GM23338 (cell line): Measurements from ENCODE around the gene TUBB. TPM values are rescaled to one million over a fixed set of nuclear protein-coding genes. Genes with fewer than 3 reads are reported as not detected.

Source experiments
- ATAC-seq: fragments of 200-7000 bp; cut with Tn5 transposase; 3 replicates; pipeline ENCODE4 v1.9.1; 2020
- DNase-seq: peaks from one replicate; pipeline ENCODE4 v3.0.0-alpha.2; 2015; ENCODE audit warnings: low spot score
- H2AFZ ChIP-seq: fragments of 200-600 bp; sonication (generic); 2 replicates; pipeline ENCODE4 v1.8.0; 2016; ENCODE audit warnings: antibody characterized with exemption, mild to moderate bottlenecking, moderate library complexity
- H3F3A ChIP-seq: fragments of 200-600 bp; sonication (generic); replicated peaks from 2 replicates; pipeline ENCODE4 v1.8.0; 2017; ENCODE audit warnings: antibody characterized with exemption, mixed run types, low read depth
- H3K27ac ChIP-seq: fragments of 200-600 bp; sonication (generic); 2 replicates; pipeline ENCODE4 v1.6.1; 2016; ENCODE audit warnings: low read depth
- H3K27me3 ChIP-seq: fragments of 200-600 bp; sonication (generic); 2 replicates; pipeline ENCODE4 v1.8.0; 2016; ENCODE audit warnings: mild to moderate bottlenecking, mixed run types, moderate library complexity; ENCODE audit not compliant: insufficient read depth
- H3K36me3 ChIP-seq: fragments of 200-600 bp; sonication (generic); 2 replicates; pipeline ENCODE4 v1.8.0; 2016; ENCODE audit warnings: mild to moderate bottlenecking; ENCODE audit not compliant: insufficient read depth
- H3K4me1 ChIP-seq: fragments of 200-600 bp; sonication (generic); 2 replicates; pipeline ENCODE4 v1.8.0; 2016; ENCODE audit warnings: mild to moderate bottlenecking, moderate library complexity; ENCODE audit not compliant: insufficient read depth
- H3K4me2 ChIP-seq: fragments of 200-600 bp; sonication (generic); 2 replicates; pipeline ENCODE4 v1.7.1; 2017; ENCODE audit warnings: mixed run types
- H3K4me3 ChIP-seq: fragments of 200-600 bp; sonication (generic); 2 replicates; pipeline ENCODE4 v1.6.1; 2016; ENCODE audit warnings: mixed run types
- H3K79me2 ChIP-seq: fragments of 200-600 bp; sonication (generic); replicated peaks from 2 replicates; pipeline ENCODE4 v1.8.0; 2017; ENCODE audit warnings: mild to moderate bottlenecking; ENCODE audit not compliant: insufficient read depth
- H3K9me2 ChIP-seq: fragments of 200-600 bp; sonication (generic); 2 replicates; pipeline ENCODE4 v1.8.0; 2017; ENCODE audit not compliant: insufficient read depth
- H4K20me1 ChIP-seq: fragments of 200-600 bp; sonication (generic); replicated peaks from 2 replicates; pipeline ENCODE4 v1.8.0; 2017; ENCODE audit warnings: mild to moderate bottlenecking; ENCODE audit not compliant: insufficient read depth
- H3K27ac Mint-ChIP-seq: 2 replicates; pipeline ENCODE4 v1.8.0; 2020; ENCODE audit warnings: inconsistent platforms, mild to moderate bottlenecking, moderate library complexity, mixed read lengths
- H3K27me3 Mint-ChIP-seq: 3 replicates; pipeline ENCODE4 v1.8.0; 2022; ENCODE audit warnings: low read depth, mild to moderate bottlenecking, moderate library complexity, mixed read lengths, inconsistent platforms; ENCODE audit not compliant: insufficient read depth, poor library complexity
- H3K36me3 Mint-ChIP-seq: 3 replicates; pipeline ENCODE4 v1.8.0; 2021; ENCODE audit warnings: low read depth, mild to moderate bottlenecking, inconsistent platforms, moderate library complexity, mixed read lengths
- H3K4me1 Mint-ChIP-seq: 3 replicates; pipeline ENCODE4 v1.8.0; 2020; ENCODE audit warnings: mild to moderate bottlenecking, inconsistent platforms, mixed read lengths
- H3K4me3 Mint-ChIP-seq: 3 replicates; pipeline ENCODE4 v1.8.0; 2021; ENCODE audit warnings: moderate library complexity, mild to moderate bottlenecking, inconsistent platforms, mixed read lengths
- H3K9me3 Mint-ChIP-seq: 3 replicates; pipeline ENCODE4 v1.8.0; 2020; ENCODE audit warnings: moderate library complexity, mild to moderate bottlenecking, inconsistent platforms, mixed read lengths
- CREB1 ChIP-seq: fragments of 250-450 bp; sonication (Bioruptor Pico); IDR thresholded peaks from 2 replicates; pipeline ENCODE4 v1.5.0; 2020; ENCODE audit warnings: low read depth, mild to moderate bottlenecking, moderate library complexity
- CTCF ChIP-seq, 2 experiments: fragments of 200-600 bp in 1 of 2; sonication (generic) in 1 of 2; conservative IDR thresholded peaks; 2 replicates each; pipeline versions ENCODE4 v1.5.1 to v1.6.1; 2016 to 2017; ENCODE audit warnings: antibody characterized with exemption in 2 of 2, low read depth in 2 of 2, mild to moderate bottlenecking in 2 of 2, moderate library complexity in 1 of 2
- EZH2 ChIP-seq: fragments of 200-600 bp; sonication (generic); IDR thresholded peaks from one replicate; pipeline ENCODE4 v1.8.0; 2017; ENCODE audit warnings: antibody characterized with exemption, mild to moderate bottlenecking, low read depth; ENCODE audit not compliant: unreplicated experiment
- EZH2phosphoT487 ChIP-seq: fragments of 200-600 bp; sonication (generic); IDR thresholded peaks from one replicate; pipeline ENCODE4 v1.8.1; 2018; ENCODE audit warnings: antibody characterized with exemption; ENCODE audit not compliant: unreplicated experiment
- NANOG ChIP-seq: IDR thresholded peaks from 2 replicates; pipeline ENCODE4 v1.6.1; 2016; ENCODE audit warnings: antibody characterized with exemption, borderline replicate concordance
- REST ChIP-seq: IDR thresholded peaks from one replicate; pipeline ENCODE4 v1.6.1; 2018; ENCODE audit warnings: antibody characterized with exemption; ENCODE audit not compliant: unreplicated experiment
- ZNF331 ChIP-seq: fragments of 250-450 bp; sonication (Bioruptor Pico); IDR thresholded peaks from 2 replicates; pipeline ENCODE4 v1.5.0; 2020; ENCODE audit warnings: low read depth, mild to moderate bottlenecking, moderate library complexity
- ZNF462 ChIP-seq: fragments of 250-450 bp; sonication (Bioruptor Pico); IDR thresholded peaks from 2 replicates; pipeline ENCODE4 v1.5.0; 2020; ENCODE audit warnings: mild to moderate bottlenecking, moderate library complexity
- polyA plus RNA-seq: library from polyadenylated mRNA; unstranded; fragments of >200 nt; fragmentation: Nextera tagmentation; extraction: Ambion mirVana; gene quantifications from 2 replicates; pipeline ENCODE4 v1.2.1, GENCODE V29; 2016
- total RNA-seq: library from RNA; depleted of rRNA; stranded (reverse); fragments of >200 nt; shearing (Covaris generic); gene quantifications from 2 replicates; pipeline ENCODE4 v1.2.3, GENCODE V29; 2014
- TF ChIP-seq, protein P1 (sequence below): IDR thresholded peaks from 2 replicates; pipeline ENCODE4 v1.6.1; 2016; ENCODE audit warnings: antibody characterized with exemption

TUBB gene
- total and polyA plus RNA-seq, 2 experiments from 2014 or later = 1,041 to 1,704 TPM

DNA sequence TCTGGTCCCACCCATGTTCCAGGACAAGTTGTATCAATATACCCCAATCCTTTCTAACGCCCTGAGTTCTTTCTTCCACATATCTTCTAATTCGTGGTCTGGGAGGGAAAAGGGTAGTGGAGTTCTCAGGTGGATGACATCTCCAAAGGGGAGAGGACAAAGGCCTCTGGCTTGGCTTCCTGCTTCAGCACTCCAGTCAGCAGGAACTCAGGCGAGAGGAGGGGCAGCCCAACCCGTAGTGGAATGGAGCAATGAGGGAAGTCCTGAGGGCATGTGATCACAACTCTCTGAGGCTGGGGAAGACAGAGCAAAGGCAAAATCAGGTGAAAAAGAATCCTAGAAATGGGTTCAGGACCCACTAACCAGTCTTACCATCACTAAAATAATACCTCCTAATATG lies 19.8 kb upstream of the TUBB start (continued):
- no peak for TF ChIP-seq ZNF462
- TF ChIP-seq CREB1 (CRISPR knock-in tag) = no peak
- TF ChIP-seq ZNF331 (CRISPR knock-in tag) = no peak

- Histone ChIP-seq H4K20me1 (peaks cover 4% of the 10 kb centered on the region), H3K27me3 (no peaks in the 10 kb centered on the region), H3K79me2 (no peaks in the 10 kb centered on the region), H3K4me1 (no peaks in the 10 kb centered on the region), H2AFZ (no peak overlapping the region), H3K9me2 (no peaks in the 10 kb centered on the region), H3K4me2 (no peak overlapping the region), H3F3A (0 out of 2 replicates have a peak, but pooled peaks cover 3% of the 10 kb centered on the region), H3K4me3 (no peak overlapping the region), H3K36me3 (peaks cover 25% of the 10 kb centered on the region), H3K27ac (no peak overlapping the region)
- H3K36me3 Mint-ChIP-seq = peaks cover 65% of the 10 kb centered on the region
- no peak for ATAC-seq
- no peak for DNase-seq
- peaks cover 10% of the 10 kb centered on the region for H3K4me1 Mint-ChIP-seq
- H3K4me3 Mint-ChIP-seq = no peak overlapping the region
- H3K27me3 Mint-ChIP-seq = peaks cover 8% of the 10 kb centered on the region
- H3K27ac Mint-ChIP-seq = no peak overlapping the region
- no peaks in the 10 kb centered on the region; the same call in 1 of the 3 replicates for H3K9me3 Mint-ChIP-seq
- TF ChIP-seq NANOG = no peak
- no peak for TF ChIP-seq CTCF (conservative IDR thresholded peaks at IDR 0.05; ENCODE audit: low read depth in 2 of 2)
- no peak for TF ChIP-seq REST
- TF ChIP-seq, protein P1, sequence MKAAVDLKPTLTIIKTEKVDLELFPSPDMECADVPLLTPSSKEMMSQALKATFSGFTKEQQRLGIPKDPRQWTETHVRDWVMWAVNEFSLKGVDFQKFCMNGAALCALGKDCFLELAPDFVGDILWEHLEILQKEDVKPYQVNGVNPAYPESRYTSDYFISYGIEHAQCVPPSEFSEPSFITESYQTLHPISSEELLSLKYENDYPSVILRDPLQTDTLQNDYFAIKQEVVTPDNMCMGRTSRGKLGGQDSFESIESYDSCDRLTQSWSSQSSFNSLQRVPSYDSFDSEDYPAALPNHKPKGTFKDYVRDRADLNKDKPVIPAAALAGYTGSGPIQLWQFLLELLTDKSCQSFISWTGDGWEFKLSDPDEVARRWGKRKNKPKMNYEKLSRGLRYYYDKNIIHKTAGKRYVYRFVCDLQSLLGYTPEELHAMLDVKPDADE = no peak
- TF ChIP-seq EZH2 = no peak
- no peak for TF ChIP-seq EZH2phosphoT487
Measured at GRCh38 chr6:30703011-30703410, 17.1 kb upstream of the TUBB start.
